GM18498 (cell line): ENCODE measurements around the gene EDN3.

Experiments used
- ATAC-seq: cut with Tn5 transposase; IDR thresholded peaks from one replicate; pipeline ENCODE4 v1.9.1; 2021; ENCODE audit warnings: mild to moderate bottlenecking, moderate library complexity; ENCODE audit not compliant: unreplicated experiment

The EDN3 gene

GRCh38 chr20:59300333-59301081 lies at the start of gene EDN3:
Gene EDN3, plus strand, starts transcription at chr20:59300611. Its CDS starts 202 bp downstream, at chr20:59300813.
- no peak for ATAC-seq

- ATAC-seq = no peak
Observed at GRCh38 chr20:59253325-59253724, 47.1 kb upstream of the EDN3 start.

- no peak for ATAC-seq
Observed at GRCh38 chr20:59253779-59254319, 46.6 kb upstream of the EDN3 start.

GRCh38 chr20:59255256-59255655 lies 45.2 kb upstream of the EDN3 start:
- ATAC-seq = no peak

GRCh38 chr20:59258221-59258621 lies 42.2 kb upstream of the EDN3 start:
- ATAC-seq = no peak

GRCh38 chr20:59259946-59260345 lies 40.5 kb upstream of the EDN3 start:
- ATAC-seq = no peak

- ATAC-seq = no peak
Observed at GRCh38 chr20:59265298-59265697, 35.1 kb upstream of the EDN3 start.

- no peak for ATAC-seq
Observed at GRCh38 chr20:59268870-59269269, 31.5 kb upstream of the EDN3 start.

GRCh38 chr20:59269411-59270025 lies 30.9 kb upstream of the EDN3 start:
- ATAC-seq = no peak

- ATAC-seq = no peak
Observed at GRCh38 chr20:59270380-59270779, 30.0 kb upstream of the EDN3 start.

GRCh38 chr20:59273739-59274357 lies 26.6 kb upstream of the EDN3 start:
- ATAC-seq = no peak

- ATAC-seq = no peak
Observed at GRCh38 chr20:59276938-59277337, 23.5 kb upstream of the EDN3 start.

GRCh38 chr20:59284470-59284869 lies 15.9 kb upstream of the EDN3 start:
- no peak for ATAC-seq

- no peak for ATAC-seq
Observed at GRCh38 chr20:59289994-59290393, 10.4 kb upstream of the EDN3 start.

- ATAC-seq = no peak
Observed at GRCh38 chr20:59291740-59292383, 8.5 kb upstream of the EDN3 start.

GRCh38 chr20:59295531-59295930 lies 4.9 kb upstream of the EDN3 start:
- no peak for ATAC-seq

- no peak for ATAC-seq
Observed at GRCh38 chr20:59297686-59298085, 2.7 kb upstream of the EDN3 start.

- ATAC-seq = no peak
Observed at GRCh38 chr20:59299945-59300332, 472 bp upstream of the EDN3 start.

- no peak for ATAC-seq
Observed at GRCh38 chr20:59301343-59302007, 1.1 kb downstream of the EDN3 start.

GRCh38 chr20:59305908-59306655 lies 5.7 kb downstream of the EDN3 start:
- ATAC-seq = no peak
